HL-60 (cell line): ENCODE data around the gene FGGY.

Experiments
- DNase-seq, 2 experiments: peaks; one replicate each; pipeline ENCODE4 v3.0.0-alpha.2; 2010 to 2020; ENCODE audit warnings: low read depth in 1 of 2, low spot score in 1 of 2
- H3K27ac ChIP-seq: fragments of 250-450 bp; sonication (Bioruptor Pico); replicated peaks from 2 replicates; pipeline ENCODE4 v1.5.1; 2020; ENCODE audit warnings: mild to moderate bottlenecking, moderate library complexity
- H3K27me3 ChIP-seq: fragments of 250-450 bp; sonication (Bioruptor Pico); 2 replicates; pipeline ENCODE4 v1.5.1; 2021; ENCODE audit warnings: mild to moderate bottlenecking, moderate library complexity; ENCODE audit not compliant: insufficient read depth, poor library complexity, severe bottlenecking
- H3K4me3 ChIP-seq: replicated peaks from 2 replicates; pipeline ENCODE4 v1.5.1; 2011; ENCODE audit warnings: mild to moderate bottlenecking, control low read depth, low read length; ENCODE audit not compliant: insufficient read depth
- GABPA ChIP-seq: IDR thresholded peaks from 2 replicates; pipeline ENCODE4 v1.6.1; 2012; ENCODE audit warnings: low read depth
- POLR2AphosphoS5 ChIP-seq: IDR thresholded peaks from 2 replicates; pipeline ENCODE4 v1.6.1; 2012; ENCODE audit warnings: low read depth
- SPI1 ChIP-seq: IDR thresholded peaks from 2 replicates; pipeline ENCODE4 v1.6.1; 2012; ENCODE audit warnings: low read depth, mild to moderate bottlenecking, borderline replicate concordance
- TF ChIP-seq, protein P1 (sequence below): IDR thresholded peaks from one replicate; pipeline ENCODE4 v1.5.1; 2011; ENCODE audit warnings: low read length, control low read depth, inconsistent platforms; ENCODE audit not compliant: insufficient read depth
- TF ChIP-seq, protein P2 (sequence below): IDR thresholded peaks from 2 replicates; pipeline ENCODE4 v1.6.1; 2012; ENCODE audit warnings: low read depth; ENCODE audit not compliant: insufficient replicate concordance

The FGGY gene

GRCh38 chr1:59473831-59474230, 176.9 kb downstream of the FGGY start:
- DNase-seq: no peak
- TF ChIP-seq POLR2AphosphoS5 (no peak), SPI1 (no peak), GABPA (no peak)
- TF ChIP-seq, protein P1, sequence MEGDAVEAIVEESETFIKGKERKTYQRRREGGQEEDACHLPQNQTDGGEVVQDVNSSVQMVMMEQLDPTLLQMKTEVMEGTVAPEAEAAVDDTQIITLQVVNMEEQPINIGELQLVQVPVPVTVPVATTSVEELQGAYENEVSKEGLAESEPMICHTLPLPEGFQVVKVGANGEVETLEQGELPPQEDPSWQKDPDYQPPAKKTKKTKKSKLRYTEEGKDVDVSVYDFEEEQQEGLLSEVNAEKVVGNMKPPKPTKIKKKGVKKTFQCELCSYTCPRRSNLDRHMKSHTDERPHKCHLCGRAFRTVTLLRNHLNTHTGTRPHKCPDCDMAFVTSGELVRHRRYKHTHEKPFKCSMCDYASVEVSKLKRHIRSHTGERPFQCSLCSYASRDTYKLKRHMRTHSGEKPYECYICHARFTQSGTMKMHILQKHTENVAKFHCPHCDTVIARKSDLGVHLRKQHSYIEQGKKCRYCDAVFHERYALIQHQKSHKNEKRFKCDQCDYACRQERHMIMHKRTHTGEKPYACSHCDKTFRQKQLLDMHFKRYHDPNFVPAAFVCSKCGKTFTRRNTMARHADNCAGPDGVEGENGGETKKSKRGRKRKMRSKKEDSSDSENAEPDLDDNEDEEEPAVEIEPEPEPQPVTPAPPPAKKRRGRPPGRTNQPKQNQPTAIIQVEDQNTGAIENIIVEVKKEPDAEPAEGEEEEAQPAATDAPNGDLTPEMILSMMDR: no peak
- TF ChIP-seq, protein P2, sequence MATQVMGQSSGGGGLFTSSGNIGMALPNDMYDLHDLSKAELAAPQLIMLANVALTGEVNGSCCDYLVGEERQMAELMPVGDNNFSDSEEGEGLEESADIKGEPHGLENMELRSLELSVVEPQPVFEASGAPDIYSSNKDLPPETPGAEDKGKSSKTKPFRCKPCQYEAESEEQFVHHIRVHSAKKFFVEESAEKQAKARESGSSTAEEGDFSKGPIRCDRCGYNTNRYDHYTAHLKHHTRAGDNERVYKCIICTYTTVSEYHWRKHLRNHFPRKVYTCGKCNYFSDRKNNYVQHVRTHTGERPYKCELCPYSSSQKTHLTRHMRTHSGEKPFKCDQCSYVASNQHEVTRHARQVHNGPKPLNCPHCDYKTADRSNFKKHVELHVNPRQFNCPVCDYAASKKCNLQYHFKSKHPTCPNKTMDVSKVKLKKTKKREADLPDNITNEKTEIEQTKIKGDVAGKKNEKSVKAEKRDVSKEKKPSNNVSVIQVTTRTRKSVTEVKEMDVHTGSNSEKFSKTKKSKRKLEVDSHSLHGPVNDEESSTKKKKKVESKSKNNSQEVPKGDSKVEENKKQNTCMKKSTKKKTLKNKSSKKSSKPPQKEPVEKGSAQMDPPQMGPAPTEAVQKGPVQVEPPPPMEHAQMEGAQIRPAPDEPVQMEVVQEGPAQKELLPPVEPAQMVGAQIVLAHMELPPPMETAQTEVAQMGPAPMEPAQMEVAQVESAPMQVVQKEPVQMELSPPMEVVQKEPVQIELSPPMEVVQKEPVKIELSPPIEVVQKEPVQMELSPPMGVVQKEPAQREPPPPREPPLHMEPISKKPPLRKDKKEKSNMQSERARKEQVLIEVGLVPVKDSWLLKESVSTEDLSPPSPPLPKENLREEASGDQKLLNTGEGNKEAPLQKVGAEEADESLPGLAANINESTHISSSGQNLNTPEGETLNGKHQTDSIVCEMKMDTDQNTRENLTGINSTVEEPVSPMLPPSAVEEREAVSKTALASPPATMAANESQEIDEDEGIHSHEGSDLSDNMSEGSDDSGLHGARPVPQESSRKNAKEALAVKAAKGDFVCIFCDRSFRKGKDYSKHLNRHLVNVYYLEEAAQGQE: no peak
- H3K4me3 ChIP-seq: no peak overlapping the region
- H3K27me3 ChIP-seq: no peaks in the 10 kb centered on the region
- no peak overlapping the region for H3K27ac ChIP-seq

DNA sequence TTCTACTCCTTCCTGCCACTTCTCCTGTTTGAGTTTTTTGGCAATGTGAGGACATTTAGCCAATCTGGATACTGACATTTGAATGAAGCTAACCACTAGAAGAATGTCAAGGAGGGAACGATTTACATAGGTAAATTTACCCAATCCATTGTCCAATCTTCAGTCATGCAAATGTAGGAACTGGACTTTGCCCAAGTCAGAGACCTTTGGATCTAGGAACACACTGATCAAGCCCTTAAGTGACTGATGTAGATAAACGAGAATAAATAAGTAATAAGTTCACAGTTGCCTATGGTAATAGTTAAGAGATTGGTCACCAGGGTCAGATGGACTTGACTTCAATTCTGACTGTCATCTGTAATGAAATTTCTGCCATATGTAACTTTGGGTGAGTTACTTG, 177.6 kb downstream of the FGGY start:
- TF ChIP-seq POLR2AphosphoS5 (no peak), SPI1 (no peak), GABPA (no peak)
- TF ChIP-seq, protein P1: no peak
- H3K27ac ChIP-seq: no peak overlapping the region
- DNase-seq: no peak

DNA sequence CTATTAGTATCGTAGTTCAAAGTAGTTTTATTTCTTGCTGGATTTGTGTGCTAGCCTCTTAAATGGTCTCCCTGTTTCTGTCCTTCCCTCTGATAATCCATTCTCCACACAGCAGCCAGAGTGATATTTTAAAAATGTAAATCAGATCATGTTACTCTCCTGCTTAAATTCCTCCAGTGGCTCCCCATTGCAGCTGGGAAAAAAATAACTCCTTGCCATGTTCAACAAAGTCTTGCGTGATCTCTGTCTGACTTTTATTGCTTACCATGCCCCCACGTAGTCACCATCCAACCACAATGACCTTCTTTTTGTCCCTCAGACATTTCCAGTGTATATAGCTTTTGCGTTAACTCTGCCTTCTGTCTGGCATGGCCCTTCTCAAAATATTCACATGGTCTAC, 178.8 kb downstream of the FGGY start:
- Histone ChIP-seq H3K4me3 (no peak overlapping the region), H3K27me3 (no peaks in the 10 kb centered on the region), H3K27ac (no peak overlapping the region)
- TF ChIP-seq, protein P2: no peak
- TF ChIP-seq GABPA (no peak), SPI1 (no peak), POLR2AphosphoS5 (no peak)
- TF ChIP-seq, protein P1: no peak
- DNase-seq: no peak

More for the DNA sequence above, 177.6 kb downstream of the FGGY start:
- Histone ChIP-seq H3K27me3 (no peaks in the 10 kb centered on the region), H3K4me3 (no peak overlapping the region)

DNA sequence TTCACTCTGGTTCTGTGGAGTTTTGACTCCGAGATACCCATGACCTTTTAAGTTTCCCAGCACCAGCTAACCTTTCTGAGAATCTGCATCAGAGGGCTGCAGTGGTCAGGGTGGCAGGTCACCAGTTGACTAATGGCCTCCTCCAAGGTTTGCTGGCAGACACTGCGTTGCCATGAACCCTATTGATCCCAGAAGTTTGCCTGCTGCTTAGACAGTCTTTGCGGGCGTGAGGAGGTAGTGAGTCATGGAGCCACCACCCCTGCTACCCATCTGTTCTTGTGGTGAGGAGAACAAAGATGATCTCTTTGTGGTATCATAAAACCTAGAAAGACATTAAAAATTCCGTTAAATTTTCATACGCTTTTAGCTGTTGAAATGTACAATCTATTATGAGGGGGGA, 180.4 kb downstream of the FGGY start:
- DNase-seq: no peak
- Histone ChIP-seq H3K27me3 (no peaks in the 10 kb centered on the region), H3K27ac (no peak overlapping the region), H3K4me3 (no peak overlapping the region)
- TF ChIP-seq POLR2AphosphoS5: no peak
- TF ChIP-seq, protein P2: no peak
- TF ChIP-seq GABPA: no peak
- TF ChIP-seq, protein P1: no peak
- no peak for TF ChIP-seq SPI1
